Keratinocyte (primary cell): ENCODE measurements around the gene MDGA2. TPM values are rescaled to one million over a fixed set of nuclear protein-coding genes. Genes with fewer than 3 reads are reported as not detected.

Source experiments
- DNase-seq: peaks from one replicate; pipeline ENCODE4 v3.0.0-alpha.2; 2011; ENCODE audit warnings: low read depth, missing footprints, low spot score
- FAIRE-seq: peaks from 2 replicates; lab custom pipeline; 2011; peaks lifted over from hg19 to GRCh38; lab: Jason Lieb, UNC
- H2AFZ ChIP-seq: 2 replicates; pipeline ENCODE4 v1.6.0; 2012; ENCODE audit warnings: low read length, control low read depth, inconsistent platforms; ENCODE audit not compliant: control insufficient read depth
- H3K27ac ChIP-seq: 2 replicates; pipeline ENCODE4 v1.5.1; 2011; ENCODE audit warnings: low read length; ENCODE audit not compliant: control insufficient read depth, insufficient read depth
- H3K27me3 ChIP-seq: 3 replicates; pipeline ENCODE4 v1.6.0; 2011; ENCODE audit warnings: low read length; ENCODE audit not compliant: control insufficient read depth, insufficient read depth; ENCODE audit errors: extremely low read depth
- H3K36me3 ChIP-seq, 2 experiments: 2 replicates in 1 of 2; 3 replicates in 1 of 2; pipeline ENCODE4 v1.5.1; 2011; ENCODE audit warnings: low read length in 2 of 2, mild to moderate bottlenecking in 1 of 2; ENCODE audit not compliant: control insufficient read depth in 2 of 2, insufficient read depth in 2 of 2; ENCODE audit errors: extremely low read depth in 1 of 2
- H3K4me1 ChIP-seq: 3 replicates; pipeline ENCODE4 v1.5.1; 2011; ENCODE audit warnings: low read length; ENCODE audit not compliant: control insufficient read depth, insufficient read depth; ENCODE audit errors: extremely low read depth
- H3K4me2 ChIP-seq: 3 replicates; pipeline ENCODE4 v1.6.0; 2011; ENCODE audit warnings: low read depth, low read length; ENCODE audit not compliant: control insufficient read depth, insufficient read depth; ENCODE audit errors: extremely low read depth
- H3K4me3 ChIP-seq, 3 experiments: fragments of 200-600 bp in 1 of 3; sonication (generic) in 1 of 3; 2 replicates in 2 of 3; 3 replicates in 1 of 3; pipeline ENCODE4 v1.5.1; 2011 to 2016; ENCODE audit warnings: low read length in 3 of 3, mild to moderate bottlenecking in 3 of 3, control low read depth in 2 of 3, inconsistent platforms in 1 of 3, low read depth in 1 of 3, mixed read lengths in 1 of 3, mixed run types in 1 of 3, moderate library complexity in 1 of 3; ENCODE audit not compliant: control insufficient read depth in 2 of 3, insufficient read depth in 2 of 3; ENCODE audit errors: extremely low read depth in 1 of 3
- H3K79me2 ChIP-seq: 2 replicates; pipeline ENCODE4 v1.6.0; 2012; ENCODE audit warnings: low read length; ENCODE audit not compliant: control insufficient read depth, insufficient read depth
- H3K9ac ChIP-seq: 3 replicates; pipeline ENCODE4 v1.6.0; 2011; ENCODE audit warnings: low read length; ENCODE audit not compliant: control insufficient read depth, insufficient read depth; ENCODE audit errors: extremely low read depth
- H3K9me1 ChIP-seq: 3 replicates; pipeline ENCODE4 v1.6.0; 2011; ENCODE audit warnings: low read length; ENCODE audit not compliant: control insufficient read depth, insufficient read depth; ENCODE audit errors: extremely low read depth
- H3K9me3 ChIP-seq: 2 replicates; pipeline ENCODE4 v1.5.1; 2012; ENCODE audit warnings: low read depth, low read length; ENCODE audit not compliant: control insufficient read depth
- H4K20me1 ChIP-seq: 3 replicates; pipeline ENCODE4 v1.6.0; 2011; ENCODE audit warnings: low read length; ENCODE audit not compliant: control insufficient read depth, insufficient read depth; ENCODE audit errors: extremely low read depth
- EZH2 ChIP-seq: IDR thresholded peaks from one replicate; pipeline ENCODE4 v1.6.1; 2012; ENCODE audit warnings: inconsistent platforms, mild to moderate bottlenecking, low read length, moderate library complexity
- dilution Hi-C: fragments of 300-500 bp; cut with MboI; formaldehyde crosslinking; loops from one replicate; pipeline ENCODE4 v1.7.0; 2020; ENCODE audit warnings: low sequenced_read_pairs; ENCODE audit not compliant: extremely low pct_ligation_motif_present
- polyA plus RNA-seq, 5 experiments: library from polyadenylated mRNA; depleted of rRNA in 3 of 5; stranded (reverse) in 3 of 5; stranded (forward) in 1 of 5; unstranded in 1 of 5; fragments of >200 nt; gene quantifications; 1 replicate in 1 of 5; 2 replicates in 3 of 5; 3 replicates in 1 of 5; pipeline versions ENCODE4 v1.2.1 to v1.2.3, GENCODE V29; 2011 to 2012; ENCODE audit warnings: missing spikeins in 2 of 5, low read depth in 1 of 5, low replicate concordance in 1 of 5
- TF ChIP-seq, protein P1 (sequence below), 3 experiments: IDR thresholded peaks in 1 of 3; conservative IDR thresholded peaks in 1 of 3; optimal IDR thresholded peaks in 1 of 3; 2 replicates in 2 of 3; 3 replicates in 1 of 3; pipeline versions ENCODE3 to v1.5.1; 2011; ENCODE audit warnings: low read length in 3 of 3, mild to moderate bottlenecking in 3 of 3, moderate library complexity in 2 of 3, control low read depth in 1 of 3, inconsistent platforms in 1 of 3; ENCODE audit not compliant: insufficient read depth in 2 of 3; ENCODE audit errors: extremely low read depth in 1 of 3

Gene MDGA2
- polyA plus RNA-seq, 1 donor (not counting 4 experiments of a cell fraction or from before 2014, with no cell fraction given): not detected

DNA sequence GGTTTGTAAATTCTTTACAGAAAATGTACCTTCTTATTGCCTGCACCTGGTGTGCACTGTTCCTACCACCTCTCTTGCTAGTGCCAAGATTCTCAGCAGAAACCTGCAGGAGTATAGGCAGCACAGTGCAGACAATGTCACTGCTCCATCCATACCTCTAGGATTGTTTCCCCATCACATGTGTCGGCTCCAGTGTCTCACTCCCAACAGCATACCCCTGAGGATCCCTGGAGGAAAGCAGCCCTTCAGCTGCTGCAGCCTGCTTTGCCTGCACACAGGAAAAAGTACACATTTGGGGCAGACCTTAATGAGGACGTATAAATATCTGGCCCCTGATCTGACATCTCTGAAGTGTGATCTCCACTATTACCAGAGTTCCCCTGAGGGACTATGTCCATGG, 235.5 kb downstream of the MDGA2 start:
- H3K4me1 ChIP-seq: no peaks in the 10 kb centered on the region
- H3K4me3 ChIP-seq: no peak overlapping the region
- no peaks in the 10 kb centered on the region for H3K79me2 ChIP-seq
- H2AFZ ChIP-seq: no peak overlapping the region
- H4K20me1 ChIP-seq: no peaks in the 10 kb centered on the region
- TF ChIP-seq, protein P1, sequence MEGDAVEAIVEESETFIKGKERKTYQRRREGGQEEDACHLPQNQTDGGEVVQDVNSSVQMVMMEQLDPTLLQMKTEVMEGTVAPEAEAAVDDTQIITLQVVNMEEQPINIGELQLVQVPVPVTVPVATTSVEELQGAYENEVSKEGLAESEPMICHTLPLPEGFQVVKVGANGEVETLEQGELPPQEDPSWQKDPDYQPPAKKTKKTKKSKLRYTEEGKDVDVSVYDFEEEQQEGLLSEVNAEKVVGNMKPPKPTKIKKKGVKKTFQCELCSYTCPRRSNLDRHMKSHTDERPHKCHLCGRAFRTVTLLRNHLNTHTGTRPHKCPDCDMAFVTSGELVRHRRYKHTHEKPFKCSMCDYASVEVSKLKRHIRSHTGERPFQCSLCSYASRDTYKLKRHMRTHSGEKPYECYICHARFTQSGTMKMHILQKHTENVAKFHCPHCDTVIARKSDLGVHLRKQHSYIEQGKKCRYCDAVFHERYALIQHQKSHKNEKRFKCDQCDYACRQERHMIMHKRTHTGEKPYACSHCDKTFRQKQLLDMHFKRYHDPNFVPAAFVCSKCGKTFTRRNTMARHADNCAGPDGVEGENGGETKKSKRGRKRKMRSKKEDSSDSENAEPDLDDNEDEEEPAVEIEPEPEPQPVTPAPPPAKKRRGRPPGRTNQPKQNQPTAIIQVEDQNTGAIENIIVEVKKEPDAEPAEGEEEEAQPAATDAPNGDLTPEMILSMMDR (optimal IDR thresholded peaks at IDR 0.05 in 1 of 3, IDR thresholded peaks at IDR 0.05 in 1 of 3, conservative IDR thresholded peaks at IDR 0.05 in 1 of 3; ENCODE audit: extremely low read depth in 1 of 3, insufficient read depth in 2 of 3, low read length in 3 of 3): no peak
- no peak for TF ChIP-seq EZH2
- no peaks in the 10 kb centered on the region for H3K27me3 ChIP-seq
- H3K27ac ChIP-seq: no peak overlapping the region
- dilution Hi-C loops: no loop called here
- no peak overlapping the region for H3K9ac ChIP-seq
- FAIRE-seq (no peak), DNase-seq (no peak)
- no peaks in the 10 kb centered on the region for H3K9me1 ChIP-seq
- no peak overlapping the region for H3K4me2 ChIP-seq
- H3K36me3 ChIP-seq: no peaks in the 10 kb centered on the region
- H3K9me3 ChIP-seq: no peaks in the 10 kb centered on the region

DNA sequence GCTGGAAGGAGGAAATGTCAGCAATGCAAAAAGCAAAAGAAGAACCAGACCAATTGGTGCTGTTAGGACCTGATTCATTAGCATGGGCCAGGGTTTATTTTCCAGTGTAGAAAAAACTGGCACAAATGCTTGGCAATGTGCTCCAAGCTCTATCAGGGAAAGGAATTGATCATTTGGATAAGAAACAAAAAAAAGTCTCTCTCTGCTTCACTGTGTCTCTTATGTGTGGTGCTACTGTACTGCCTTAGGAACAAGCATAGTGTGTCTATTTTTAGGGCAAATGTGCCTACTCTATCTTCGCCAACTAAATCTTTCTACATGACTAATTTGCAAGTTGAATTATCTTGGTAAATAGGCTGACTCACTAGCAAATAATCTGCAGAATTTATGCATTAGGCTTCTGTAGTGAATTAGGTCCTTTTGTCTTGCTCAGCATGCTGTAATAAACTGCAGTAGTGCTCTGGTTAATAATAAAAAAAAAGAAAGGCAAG, 236.7 kb downstream of the MDGA2 start:
- H3K79me2 ChIP-seq: no peaks in the 10 kb centered on the region
- H3K4me2 ChIP-seq: no peak overlapping the region
- no peaks in the 10 kb centered on the region for H3K9me3 ChIP-seq
- dilution Hi-C loops: no loop called here
- TF ChIP-seq EZH2: no peak
- TF ChIP-seq, protein P1 (optimal IDR thresholded peaks at IDR 0.05 in 1 of 3, IDR thresholded peaks at IDR 0.05 in 1 of 3, conservative IDR thresholded peaks at IDR 0.05 in 1 of 3; ENCODE audit: extremely low read depth in 1 of 3, insufficient read depth in 2 of 3, low read length in 3 of 3): no peak
- H3K36me3 ChIP-seq: no peaks in the 10 kb centered on the region
- FAIRE-seq (no peak), DNase-seq (no peak)
- no peak overlapping the region for H3K9ac ChIP-seq
- no peak overlapping the region for H3K27ac ChIP-seq
- no peak overlapping the region for H2AFZ ChIP-seq
- H3K27me3 ChIP-seq: no peaks in the 10 kb centered on the region
- H3K4me3 ChIP-seq: no peak overlapping the region
- H4K20me1 ChIP-seq: no peaks in the 10 kb centered on the region
- no peaks in the 10 kb centered on the region for H3K9me1 ChIP-seq
- no peaks in the 10 kb centered on the region for H3K4me1 ChIP-seq
